ENCODE data around the gene DCLK2.

DCLK2 gene

GRCh38 chr4:150240011-150240410, 161.8 kb downstream of the DCLK2 start:
- DNase-seq (ENCODE audit: low spot score) = no peak

DNA sequence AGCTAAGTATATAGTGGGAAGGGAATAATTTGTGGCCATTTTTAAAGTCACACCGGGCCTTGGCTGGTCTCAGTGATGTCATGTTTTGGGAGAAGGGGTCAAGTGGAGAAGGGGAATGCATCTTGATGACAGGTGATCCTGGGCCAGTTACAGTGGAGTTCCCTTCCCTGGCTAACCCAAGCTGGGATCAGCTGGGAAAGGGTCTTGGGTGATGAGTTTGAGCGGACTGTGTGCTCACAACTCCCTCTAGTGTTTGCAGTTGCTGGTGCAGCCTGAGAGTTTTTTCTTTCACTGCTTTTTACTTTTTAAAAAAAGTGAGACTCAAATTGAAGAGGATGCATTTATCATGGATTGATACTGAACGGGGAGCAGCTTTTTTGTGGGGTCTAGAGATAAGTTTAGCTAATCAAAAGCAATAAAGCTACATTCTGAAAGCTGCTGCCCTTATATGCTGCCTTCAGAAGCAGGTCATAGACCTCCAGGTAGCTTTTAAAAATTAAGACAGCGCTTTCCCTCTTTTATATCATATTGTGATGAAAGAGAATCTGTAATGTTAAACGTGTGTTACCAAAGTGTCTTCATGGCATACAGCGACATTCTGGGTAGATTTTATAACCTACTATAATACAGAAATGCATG, 164.7 kb downstream of the DCLK2 start:
- peak; percentile 28 for DNase-seq (ENCODE audit: low spot score)

DNA sequence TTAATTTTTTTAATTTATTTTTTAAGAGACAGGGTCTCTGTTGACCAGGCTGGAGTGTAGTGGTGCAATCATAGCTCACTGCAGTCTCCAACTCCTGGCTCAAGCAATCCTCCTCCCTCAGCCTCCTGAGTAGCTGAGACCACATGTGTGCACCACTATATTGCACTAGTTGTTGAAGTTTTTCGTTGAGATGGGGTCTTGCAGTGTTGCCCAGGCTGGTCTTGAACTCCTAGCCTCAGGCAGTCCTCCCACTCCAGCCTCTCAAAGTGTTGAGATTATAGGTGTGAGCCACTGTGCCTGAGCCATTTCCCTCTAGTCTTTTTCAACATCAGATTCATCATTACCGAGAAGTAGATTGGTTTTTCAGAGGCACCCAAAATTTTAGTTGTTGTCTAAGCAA, 165.7 kb downstream of the DCLK2 start:
- no peak for DNase-seq (ENCODE audit: low spot score)

- DNase-seq (ENCODE audit: low spot score) = no peak
Observed at GRCh38 chr4:150244600-150244999, 166.4 kb downstream of the DCLK2 start.

DNA sequence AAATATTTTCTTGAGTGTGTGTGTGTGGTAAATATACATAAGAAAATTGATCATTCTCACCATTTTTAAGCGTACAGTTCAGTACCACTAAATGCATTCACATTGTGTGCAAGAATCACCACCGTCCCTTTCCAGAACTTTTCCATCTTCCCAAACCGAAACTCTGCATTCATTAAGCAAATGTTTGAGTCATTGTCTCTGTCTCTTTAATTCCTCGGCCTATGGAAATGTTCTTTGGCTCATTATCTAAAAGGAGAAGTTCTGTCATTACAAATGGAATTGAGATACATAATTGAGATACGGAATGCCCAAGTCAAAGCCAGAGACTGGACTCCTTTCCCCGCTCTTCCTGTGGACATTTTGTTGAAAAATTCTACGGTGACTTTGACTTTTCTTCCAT, 168.9 kb downstream of the DCLK2 start:
- no peak for DNase-seq (ENCODE audit: low spot score)

DNA sequence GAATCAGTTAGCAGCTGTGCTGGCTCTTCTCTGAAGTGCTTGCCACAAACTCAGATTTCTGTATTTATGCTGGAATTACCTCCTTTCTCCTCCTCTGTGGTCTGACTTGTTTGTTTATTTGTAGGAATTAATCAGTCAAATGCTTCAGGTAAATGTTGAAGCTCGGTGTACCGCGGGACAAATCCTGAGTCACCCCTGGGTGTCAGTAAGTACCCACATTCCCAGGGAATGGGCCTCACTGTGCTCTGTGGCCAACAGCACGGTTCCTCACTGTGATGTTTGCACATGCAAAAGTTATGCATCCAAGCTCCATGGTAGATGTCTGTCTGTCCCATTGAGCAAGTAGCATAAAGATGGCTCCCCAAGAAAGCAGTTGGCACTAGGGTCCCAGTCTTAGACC, 169.9 kb downstream of the DCLK2 start:
- DNase-seq (ENCODE audit: low spot score) = no peak

DNA sequence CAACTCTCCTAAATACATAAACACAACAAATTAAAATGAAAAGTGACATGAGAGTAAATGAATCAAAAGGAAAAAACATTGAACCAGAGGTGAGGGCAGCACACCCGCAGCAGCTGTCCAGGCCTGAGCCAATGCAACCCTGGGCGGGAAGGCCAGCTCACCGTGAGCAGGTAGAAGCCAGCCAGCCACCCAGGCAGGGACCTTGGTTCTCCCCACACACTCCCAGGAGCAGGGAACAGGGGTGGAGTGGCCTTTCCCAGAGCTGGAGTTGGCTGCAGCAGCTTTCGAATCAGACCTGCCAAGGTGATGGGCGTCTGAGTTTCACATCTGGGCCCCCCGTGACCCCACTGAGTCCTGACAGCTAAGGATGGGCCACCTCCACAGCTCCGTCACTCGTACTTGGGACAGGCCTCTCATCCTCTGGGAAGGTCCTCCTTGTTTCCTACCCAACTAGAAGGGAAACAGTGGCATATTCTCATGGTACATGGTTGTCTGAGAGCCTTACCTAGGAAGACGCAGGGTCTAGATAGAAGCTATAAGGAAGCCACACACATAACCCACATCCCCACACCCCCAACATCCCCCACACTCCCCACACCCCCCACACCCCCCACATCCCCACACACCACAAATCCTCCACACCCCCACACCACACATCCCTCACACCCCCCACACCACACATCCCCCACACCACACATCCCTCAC, 172.2 kb downstream of the DCLK2 start:
- DNase-seq (ENCODE audit: low spot score) = no peak

DNA sequence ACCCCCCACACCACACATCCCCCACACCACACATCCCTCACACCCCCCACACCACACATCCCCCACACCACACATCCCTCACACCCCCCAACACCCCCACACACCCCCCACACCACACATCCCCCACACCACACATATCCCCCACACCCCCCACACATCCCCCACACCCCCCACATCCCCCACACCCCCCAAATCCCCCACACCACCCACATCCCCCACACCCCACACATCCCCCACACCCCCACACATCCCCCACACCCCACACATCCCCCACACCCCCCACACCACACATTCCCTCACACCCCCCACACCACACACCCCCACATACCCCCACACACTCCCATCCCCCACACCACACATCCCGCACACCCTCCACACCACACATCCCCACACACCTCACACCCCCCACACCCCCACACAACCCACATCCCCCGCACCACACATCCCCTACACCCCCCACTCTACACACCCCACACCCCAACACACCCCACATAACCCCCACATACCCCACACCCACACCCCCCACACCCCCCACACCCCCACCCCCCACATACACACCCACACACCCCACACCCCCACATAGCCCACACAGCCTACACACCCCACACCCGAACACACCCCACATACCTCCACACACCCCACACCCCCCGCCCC, 172.9 kb downstream of the DCLK2 start:
- DNase-seq (ENCODE audit: low spot score) = no peak

DNA sequence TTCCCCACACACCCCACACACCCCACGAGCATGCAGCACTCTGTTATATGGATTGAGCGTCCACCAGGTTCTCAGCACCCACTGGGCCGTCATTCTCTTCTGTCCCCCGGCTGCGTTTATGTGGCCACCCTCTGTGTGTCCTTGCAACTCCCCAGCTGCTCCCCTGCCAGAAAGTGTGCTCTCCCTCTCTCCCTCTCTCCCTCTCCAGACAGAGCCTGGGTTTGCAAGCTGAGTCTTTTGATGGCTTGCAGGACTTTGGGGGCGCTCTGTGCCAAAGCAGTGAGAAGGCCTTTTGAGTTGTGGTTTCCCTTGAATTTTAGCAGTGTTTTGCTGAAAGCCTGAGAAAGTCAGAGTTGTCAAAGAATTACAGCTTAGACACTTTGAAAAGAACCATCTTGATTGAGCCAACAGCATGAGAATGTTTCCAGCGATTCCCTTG, 173.5 kb downstream of the DCLK2 start:
- DNase-seq (ENCODE audit: low spot score) = no peak

GRCh38 chr4:150252306-150252705, 174.1 kb downstream of the DCLK2 start:
- DNase-seq (ENCODE audit: low spot score) = no peak

GRCh38 chr4:150252741-150253140, 174.5 kb downstream of the DCLK2 start:
- no peak for DNase-seq (ENCODE audit: low spot score)

DNA sequence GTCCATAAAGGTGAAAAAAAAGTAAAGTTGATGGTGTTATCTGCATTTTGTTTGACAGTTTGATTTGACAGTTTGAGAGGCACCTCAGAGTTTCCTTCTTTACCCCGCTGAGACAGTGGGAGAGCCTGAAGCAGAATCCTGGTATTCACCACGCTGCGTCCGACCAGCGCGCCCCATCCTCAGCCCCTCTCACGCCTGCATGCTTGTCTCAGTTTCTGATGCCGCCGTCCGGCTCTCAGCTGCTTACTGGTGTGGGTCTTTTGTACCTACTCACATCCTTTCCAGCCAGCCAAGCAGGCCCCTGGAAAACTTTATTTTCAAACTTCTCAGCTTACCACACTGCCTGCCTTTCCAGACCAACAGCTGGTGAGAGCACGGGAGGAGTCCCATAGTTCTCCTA, 175.2 kb downstream of the DCLK2 start:
- no peak for DNase-seq (ENCODE audit: low spot score)

DNA sequence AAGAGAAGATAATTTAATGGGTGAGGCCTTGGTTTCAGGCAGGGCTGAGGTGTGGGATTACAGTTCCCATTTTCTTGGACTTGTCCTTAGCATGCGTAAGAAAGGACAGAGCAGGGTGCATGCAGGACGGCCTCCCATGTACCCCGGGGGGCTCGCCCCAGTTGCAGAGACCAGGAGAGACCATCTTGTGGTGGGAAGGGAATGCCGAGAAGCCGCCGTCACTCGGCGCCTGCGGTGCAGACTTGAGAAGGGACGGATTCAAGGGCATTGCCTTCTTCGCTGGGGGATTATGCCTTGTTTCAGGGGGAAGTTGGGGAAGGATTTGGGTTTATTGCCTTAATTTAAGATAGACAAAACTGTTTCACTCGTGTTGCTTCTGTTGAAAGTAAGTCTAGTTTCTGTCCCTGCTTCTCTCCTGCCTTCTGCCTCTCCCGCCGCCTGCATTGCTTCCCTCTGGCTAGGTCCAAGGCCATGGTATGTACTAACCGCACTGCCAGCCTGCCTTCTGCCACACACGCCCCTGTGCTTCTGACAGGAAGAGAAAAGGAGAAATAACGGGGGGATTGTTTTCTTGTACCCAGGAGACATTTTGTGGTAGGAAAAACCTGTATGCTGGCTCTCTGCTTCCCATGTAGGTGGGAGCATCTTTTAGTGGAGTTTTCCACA, 175.9 kb downstream of the DCLK2 start:
- no peak for DNase-seq (ENCODE audit: low spot score)

DNA sequence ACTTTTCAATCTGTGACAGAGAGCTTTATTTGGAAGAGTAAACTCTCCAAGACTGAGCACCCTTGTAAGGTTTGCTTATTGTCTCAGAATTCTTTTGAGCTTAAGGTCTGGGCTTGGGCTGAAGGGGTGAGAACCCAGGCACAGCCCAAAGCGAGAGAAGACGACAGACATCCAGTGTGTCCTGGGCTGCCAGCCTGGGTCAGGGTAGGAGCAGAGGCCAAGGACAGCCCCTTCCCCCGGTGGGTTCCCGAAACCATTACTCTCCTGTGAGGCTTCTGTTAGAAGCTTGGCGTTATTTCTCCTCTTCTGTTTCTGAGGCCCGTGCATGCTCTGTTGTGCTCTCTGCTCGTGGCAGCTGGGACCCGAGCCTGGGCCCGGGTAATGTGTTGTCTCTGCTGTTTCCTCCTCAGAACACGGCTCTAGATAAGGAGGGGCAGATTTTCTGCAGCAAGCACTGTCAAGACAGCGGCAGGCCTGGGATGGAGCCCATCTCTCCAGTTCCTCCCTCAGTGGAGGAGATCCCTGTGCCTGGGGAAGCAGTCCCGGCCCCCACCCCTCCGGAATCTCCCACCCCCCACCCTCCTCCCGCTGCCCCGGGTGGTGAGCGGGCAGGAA, 177.5 kb downstream of the DCLK2 start:
- no peak for DNase-seq (ENCODE audit: low spot score)

- DNase-seq (ENCODE audit: low spot score) = no peak
Observed at GRCh38 chr4:150256225-150256620, 178.0 kb downstream of the DCLK2 start.

DNA sequence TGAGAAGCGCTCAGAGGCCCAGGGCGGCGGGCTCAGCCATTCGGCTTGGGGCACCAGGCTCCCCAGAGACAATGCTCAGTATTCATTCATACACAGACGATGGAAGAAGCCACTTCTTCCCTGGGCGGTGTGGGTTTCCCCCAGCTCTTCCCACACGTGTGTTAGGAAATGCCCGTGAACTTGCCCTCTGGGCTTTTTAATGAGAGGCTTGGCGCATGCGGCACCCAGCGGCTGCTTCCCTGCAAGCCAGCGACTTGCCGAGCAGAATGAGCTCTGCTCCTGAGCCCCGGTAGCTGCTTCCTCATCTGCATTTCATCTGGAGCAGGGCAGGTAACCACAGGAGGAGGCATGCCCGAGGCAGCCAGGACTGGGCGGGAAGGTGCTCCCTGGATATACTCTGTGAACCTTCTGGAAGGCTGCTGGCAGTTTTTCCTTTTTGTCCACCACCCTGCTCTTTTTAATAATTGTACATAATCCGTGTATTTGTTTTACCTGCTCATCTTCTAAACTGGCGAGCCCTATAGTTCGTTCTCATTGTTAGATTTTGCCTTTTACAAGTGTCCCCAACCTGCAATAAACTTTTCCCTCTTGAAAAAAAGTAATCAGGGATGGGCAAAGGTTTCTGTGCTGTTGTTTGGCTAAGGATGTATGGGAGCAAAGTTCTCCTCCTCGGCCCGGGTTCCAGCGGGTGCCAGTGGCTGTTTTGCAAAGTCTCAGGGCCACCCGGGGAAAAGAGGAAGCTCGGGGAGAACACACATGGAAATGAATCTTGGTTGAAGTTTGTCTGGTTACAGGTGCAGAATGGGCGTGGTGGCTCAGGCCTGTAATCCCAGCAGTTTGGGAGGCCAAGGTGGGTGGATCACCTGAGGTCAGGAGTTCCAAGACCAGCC, 178.8 kb downstream of the DCLK2 start:
- no peak for DNase-seq (ENCODE audit: low spot score)

GRCh38 chr4:150258569-150258968, 180.3 kb downstream of the DCLK2 start:
- no peak for DNase-seq (ENCODE audit: low spot score)

DNA sequence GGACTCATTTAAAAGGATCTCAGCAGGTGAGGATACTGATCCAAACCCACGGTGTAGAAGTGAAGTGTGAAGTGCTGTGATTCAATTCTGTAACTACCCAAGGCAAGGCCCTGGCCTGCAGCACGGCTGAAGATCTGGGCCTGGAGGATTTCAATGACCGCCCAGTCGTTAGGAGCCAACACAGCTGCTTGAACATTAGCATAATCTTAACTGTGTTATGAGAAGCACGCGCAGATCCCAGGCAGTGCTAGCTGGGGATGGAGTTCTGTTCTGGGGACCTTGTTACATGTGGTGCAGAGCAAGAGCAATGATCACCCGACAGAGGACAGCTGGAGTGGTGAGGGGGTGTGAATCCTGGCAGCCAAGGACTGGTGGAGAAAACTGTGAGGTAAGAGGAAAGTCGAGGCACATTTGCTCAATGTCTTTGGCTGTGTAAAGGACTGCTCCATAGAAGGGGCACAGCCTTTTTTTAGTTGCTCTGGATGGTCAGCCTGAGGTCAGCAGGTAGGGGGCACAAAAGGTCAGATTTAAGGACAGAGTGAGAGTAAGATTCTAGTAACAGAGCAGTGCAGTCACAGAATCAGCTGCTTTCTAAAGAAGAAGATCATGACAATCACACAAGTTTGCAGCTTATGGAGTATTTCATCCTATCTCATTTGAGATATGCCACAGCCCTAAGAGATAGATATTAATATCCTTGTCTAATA, 181.8 kb downstream of the DCLK2 start:
- no peak for DNase-seq (ENCODE audit: low spot score)

DNA sequence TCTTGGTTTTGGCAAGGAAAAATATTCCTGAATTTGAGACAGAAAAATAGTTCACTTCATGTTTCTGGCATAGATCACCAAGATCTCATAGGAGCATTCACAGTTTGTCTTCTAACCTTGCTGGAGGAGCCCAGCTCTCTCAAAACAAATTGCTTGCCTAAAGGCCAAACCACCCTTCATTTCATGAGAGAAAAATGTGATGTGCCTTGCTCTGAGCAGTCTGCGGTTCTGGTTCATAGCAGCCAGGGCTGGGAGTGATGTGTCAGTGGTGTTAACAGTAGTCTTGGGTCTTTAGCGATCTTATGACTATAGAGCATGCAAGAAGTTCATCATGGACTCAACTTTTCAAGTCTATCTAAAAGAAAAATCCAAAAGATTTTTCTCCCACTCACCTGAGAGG, 183.3 kb downstream of the DCLK2 start:
- DNase-seq (ENCODE audit: low spot score) = no peak

DNA sequence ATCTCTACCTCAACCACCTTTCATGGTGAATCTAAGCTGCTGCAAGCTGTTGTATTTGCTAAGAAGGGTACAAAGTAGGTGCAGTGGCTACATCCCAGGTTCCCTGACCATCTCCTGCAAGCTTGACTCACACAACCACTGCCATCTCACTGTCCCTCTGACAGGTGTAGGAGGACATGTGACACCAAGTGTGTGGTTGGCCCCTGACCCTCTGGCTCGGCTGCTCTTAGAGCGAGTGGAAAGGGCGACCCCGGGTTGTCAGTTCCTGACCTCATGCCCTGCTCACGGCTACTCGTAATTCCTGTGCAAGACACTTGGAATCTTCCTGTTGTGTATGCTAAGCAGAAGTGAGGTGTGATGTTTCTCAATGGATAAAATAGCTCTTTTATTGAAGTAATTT, 184.4 kb downstream of the DCLK2 start:
- no peak for DNase-seq (ENCODE audit: low spot score)

Measured in activated CD4-positive, alpha-beta T cell treated with anti-CD3 and anti-CD28 coated beads, Interleukin-2, Interleukin-4, amounts not matched to agents 100 ng/mL and 50 ng/mL, durations not matched to agents 16 hours and 8 hours (primary cell).